ENCODE data around the gene COL4A2.

COL4A2 gene

DNA sequence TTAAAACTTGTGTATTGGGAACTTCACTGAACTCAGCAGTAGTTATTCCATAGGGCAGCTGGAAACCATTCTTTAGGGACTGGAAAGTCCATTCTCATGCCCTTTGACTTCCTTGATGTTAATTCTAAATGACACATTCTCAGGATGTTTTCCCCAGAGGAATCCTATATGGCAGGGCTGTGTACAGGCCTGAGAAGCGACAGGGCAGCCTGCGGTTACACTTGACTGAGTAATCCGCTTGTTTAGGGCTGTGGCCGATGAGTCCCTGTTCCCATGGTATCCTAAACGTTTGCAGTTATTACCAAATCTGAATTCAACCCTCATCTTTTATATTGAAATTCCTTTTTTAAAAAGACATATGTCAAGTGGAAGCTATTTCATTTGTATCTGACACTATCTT lies 83.5 kb downstream of the COL4A2 start:
- H3K36me3 ChIP-seq (ENCODE audit: insufficient read depth, low read length): no peaks in the 10 kb centered on the region
- H3K9me2 ChIP-seq (ENCODE audit: low read depth, low read length): no peaks in the 10 kb centered on the region
- H3K79me2 ChIP-seq (ENCODE audit: insufficient read depth, low read length): no peaks in the 10 kb centered on the region
- H3K4me1 ChIP-seq (ENCODE audit: insufficient read depth, low read length, severe bottlenecking): no peaks in the 10 kb centered on the region
- 0 out of 2 replicates have a peak, but pooled peaks cover 4% of the 10 kb centered on the region for H3K27me3 ChIP-seq (ENCODE audit: insufficient read depth, low read length)
- H3F3A ChIP-seq (ENCODE audit: insufficient read depth, low read length): no peaks in the 10 kb centered on the region
- no peaks in the 10 kb centered on the region for H4K20me1 ChIP-seq (ENCODE audit: insufficient read depth, low read length)
- H2AFZ ChIP-seq (ENCODE audit: low read length): no peak overlapping the region
- H3K9me3 ChIP-seq (ENCODE audit: low read length): no peaks in the 10 kb centered on the region
- no peak for TF ChIP-seq EZH2 (IDR thresholded peaks at IDR 0.05; ENCODE audit: borderline replicate concordance, low read length)
- TF ChIP-seq, protein P1, sequence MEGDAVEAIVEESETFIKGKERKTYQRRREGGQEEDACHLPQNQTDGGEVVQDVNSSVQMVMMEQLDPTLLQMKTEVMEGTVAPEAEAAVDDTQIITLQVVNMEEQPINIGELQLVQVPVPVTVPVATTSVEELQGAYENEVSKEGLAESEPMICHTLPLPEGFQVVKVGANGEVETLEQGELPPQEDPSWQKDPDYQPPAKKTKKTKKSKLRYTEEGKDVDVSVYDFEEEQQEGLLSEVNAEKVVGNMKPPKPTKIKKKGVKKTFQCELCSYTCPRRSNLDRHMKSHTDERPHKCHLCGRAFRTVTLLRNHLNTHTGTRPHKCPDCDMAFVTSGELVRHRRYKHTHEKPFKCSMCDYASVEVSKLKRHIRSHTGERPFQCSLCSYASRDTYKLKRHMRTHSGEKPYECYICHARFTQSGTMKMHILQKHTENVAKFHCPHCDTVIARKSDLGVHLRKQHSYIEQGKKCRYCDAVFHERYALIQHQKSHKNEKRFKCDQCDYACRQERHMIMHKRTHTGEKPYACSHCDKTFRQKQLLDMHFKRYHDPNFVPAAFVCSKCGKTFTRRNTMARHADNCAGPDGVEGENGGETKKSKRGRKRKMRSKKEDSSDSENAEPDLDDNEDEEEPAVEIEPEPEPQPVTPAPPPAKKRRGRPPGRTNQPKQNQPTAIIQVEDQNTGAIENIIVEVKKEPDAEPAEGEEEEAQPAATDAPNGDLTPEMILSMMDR (IDR thresholded peaks at IDR 0.05; ENCODE audit: low read length): no peak
- H3K4me3 ChIP-seq (ENCODE audit: low read depth, low read length, poor library complexity, severe bottlenecking): no peak overlapping the region
- no peak overlapping the region for H3K4me2 ChIP-seq (ENCODE audit: low read length)
- no peak overlapping the region for H3K9ac ChIP-seq (ENCODE audit: low read length)
- no peak overlapping the region for H3K27ac ChIP-seq (ENCODE audit: low read depth, low read length, poor library complexity, severe bottlenecking)

DNA sequence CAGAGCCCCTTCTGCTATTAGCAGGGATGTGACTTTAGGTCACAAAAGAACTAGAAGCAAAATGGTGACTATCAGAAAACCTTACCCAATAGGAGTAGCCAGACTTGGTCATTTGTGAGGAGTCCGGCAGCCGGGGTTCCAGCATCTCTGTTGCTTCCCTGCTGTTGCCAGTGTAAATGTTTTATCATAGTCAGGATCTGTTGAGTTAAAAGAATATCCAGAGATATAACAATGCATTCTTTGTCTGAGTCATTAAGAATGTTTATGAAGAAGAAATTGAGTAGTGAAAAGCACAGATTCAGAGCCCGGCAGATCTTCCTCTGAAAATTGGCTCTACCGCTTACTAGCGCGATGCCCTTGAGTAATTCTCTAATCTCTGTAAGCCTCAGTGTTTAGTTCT lies 84.2 kb downstream of the COL4A2 start:
- TF ChIP-seq, protein P1 (IDR thresholded peaks at IDR 0.05; ENCODE audit: low read length): no peak
- TF ChIP-seq EZH2 (IDR thresholded peaks at IDR 0.05; ENCODE audit: borderline replicate concordance, low read length): no peak
- Histone ChIP-seq H3K4me3 (ENCODE audit: low read depth, low read length, poor library complexity, severe bottlenecking) (no peak overlapping the region), H3F3A (ENCODE audit: insufficient read depth, low read length) (no peaks in the 10 kb centered on the region), H3K4me2 (ENCODE audit: low read length) (no peak overlapping the region), H3K79me2 (ENCODE audit: insufficient read depth, low read length) (no peaks in the 10 kb centered on the region), H3K36me3 (ENCODE audit: insufficient read depth, low read length) (no peaks in the 10 kb centered on the region), H3K9me2 (ENCODE audit: low read depth, low read length) (no peaks in the 10 kb centered on the region), H3K4me1 (ENCODE audit: insufficient read depth, low read length, severe bottlenecking) (no peaks in the 10 kb centered on the region), H3K9ac (ENCODE audit: low read length) (no peak overlapping the region), H3K9me3 (ENCODE audit: low read length) (no peaks in the 10 kb centered on the region), H2AFZ (ENCODE audit: low read length) (no peak overlapping the region), H3K27ac (ENCODE audit: low read depth, low read length, poor library complexity, severe bottlenecking) (no peak overlapping the region), H3K27me3 (ENCODE audit: insufficient read depth, low read length) (0 out of 2 replicates have a peak, but pooled peaks cover 4% of the 10 kb centered on the region), H4K20me1 (ENCODE audit: insufficient read depth, low read length) (no peaks in the 10 kb centered on the region)

DNA sequence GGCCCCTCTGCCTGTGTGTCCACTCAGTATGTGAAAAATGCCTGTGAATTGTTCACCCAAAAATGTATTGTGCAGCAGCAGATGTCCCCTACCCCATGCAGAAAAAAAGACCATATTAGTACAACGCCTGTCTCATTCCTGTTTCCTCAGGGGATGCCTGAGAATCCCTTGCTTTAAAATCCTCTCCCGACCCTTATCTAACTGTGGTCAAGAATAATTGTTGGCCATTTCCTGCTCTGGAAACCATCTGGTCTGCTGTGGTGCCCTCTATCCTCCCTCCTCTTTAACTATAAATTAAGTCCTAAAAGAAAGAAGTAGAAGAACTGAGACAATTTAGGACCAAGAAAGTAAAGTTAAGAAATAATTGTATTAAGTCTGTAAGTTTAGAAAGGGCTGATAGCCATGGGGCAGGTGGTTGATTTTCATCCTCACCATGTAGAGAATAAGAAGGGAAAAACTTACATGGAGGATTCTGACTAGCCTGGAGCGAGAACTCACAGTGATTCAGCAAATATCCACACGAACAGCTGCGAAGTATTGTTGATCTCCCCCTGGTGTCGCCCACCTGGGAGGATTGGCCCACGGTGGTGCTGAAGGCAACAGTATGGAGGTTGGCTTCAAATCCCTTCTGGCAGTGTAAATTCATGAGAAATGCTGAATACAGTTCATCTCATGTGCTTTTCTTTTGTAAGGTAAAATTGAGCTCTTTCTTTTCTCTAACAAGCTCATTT lies 85.6 kb downstream of the COL4A2 start:
- no peaks in the 10 kb centered on the region for H3K36me3 ChIP-seq (ENCODE audit: insufficient read depth, low read length)
- TF ChIP-seq, protein P1 (IDR thresholded peaks at IDR 0.05; ENCODE audit: low read length): no peak
- no peak for TF ChIP-seq EZH2 (IDR thresholded peaks at IDR 0.05; ENCODE audit: borderline replicate concordance, low read length)
- no peaks in the 10 kb centered on the region for H3K4me1 ChIP-seq (ENCODE audit: insufficient read depth, low read length, severe bottlenecking)
- H3K79me2 ChIP-seq (ENCODE audit: insufficient read depth, low read length): no peaks in the 10 kb centered on the region
- no peak overlapping the region for H3K27ac ChIP-seq (ENCODE audit: low read depth, low read length, poor library complexity, severe bottlenecking)
- no peak overlapping the region for H3K4me3 ChIP-seq (ENCODE audit: low read depth, low read length, poor library complexity, severe bottlenecking)
- H3K9me2 ChIP-seq (ENCODE audit: low read depth, low read length): no peaks in the 10 kb centered on the region
- H3K27me3 ChIP-seq (ENCODE audit: insufficient read depth, low read length): 0 out of 2 replicates have a peak, but pooled peaks cover 1% of the 10 kb centered on the region
- H4K20me1 ChIP-seq (ENCODE audit: insufficient read depth, low read length): no peaks in the 10 kb centered on the region
- H3K4me2 ChIP-seq (ENCODE audit: low read length): no peak overlapping the region
- H3K9me3 ChIP-seq (ENCODE audit: low read length): no peaks in the 10 kb centered on the region
- H3F3A ChIP-seq (ENCODE audit: insufficient read depth, low read length): no peaks in the 10 kb centered on the region
- no peak overlapping the region for H3K9ac ChIP-seq (ENCODE audit: low read length)
- no peak overlapping the region for H2AFZ ChIP-seq (ENCODE audit: low read length)
